ENCODE data around the gene ABCD4. TPM values are rescaled to one million over a fixed set of nuclear protein-coding genes. Genes with fewer than 3 reads are reported as not detected.
A peak's percentile ranks its signal among the peaks of the same experiment; 100 is the strongest.

Gene ABCD4
- total RNA-seq (2014; rRNA removed; shearing (Covaris generic)) (39.3 and 46.6 TPM in 2 replicates), total RNA-seq (2022) (74.7 and 80.5 TPM in 2 replicates), Bru-seq, nascent RNA (percentile 65 among the genes with signal in this experiment), BruChase-seq, experiment 1, labeled RNA remaining after a 6-hour chase (percentile 76 among the genes with signal in this experiment), BruChase-seq, experiment 2, labeled RNA remaining after a 2-hour chase (percentile 77 among the genes with signal in this experiment)
- long read RNA-seq, transcript ABCD4-218 (18 exons, 1,842 nt), result minor isoform, 10 of 78 reads
- long read RNA-seq, transcript ABCD4-201 (19 exons, 3,003 nt), result major isoform, 17 of 78 reads
- long read RNA-seq, partial matches to known transcripts, result 16 of 78 reads
- long read RNA-seq, other reads (novel, unspliced or antisense), result 34 of 78 reads

DNA sequence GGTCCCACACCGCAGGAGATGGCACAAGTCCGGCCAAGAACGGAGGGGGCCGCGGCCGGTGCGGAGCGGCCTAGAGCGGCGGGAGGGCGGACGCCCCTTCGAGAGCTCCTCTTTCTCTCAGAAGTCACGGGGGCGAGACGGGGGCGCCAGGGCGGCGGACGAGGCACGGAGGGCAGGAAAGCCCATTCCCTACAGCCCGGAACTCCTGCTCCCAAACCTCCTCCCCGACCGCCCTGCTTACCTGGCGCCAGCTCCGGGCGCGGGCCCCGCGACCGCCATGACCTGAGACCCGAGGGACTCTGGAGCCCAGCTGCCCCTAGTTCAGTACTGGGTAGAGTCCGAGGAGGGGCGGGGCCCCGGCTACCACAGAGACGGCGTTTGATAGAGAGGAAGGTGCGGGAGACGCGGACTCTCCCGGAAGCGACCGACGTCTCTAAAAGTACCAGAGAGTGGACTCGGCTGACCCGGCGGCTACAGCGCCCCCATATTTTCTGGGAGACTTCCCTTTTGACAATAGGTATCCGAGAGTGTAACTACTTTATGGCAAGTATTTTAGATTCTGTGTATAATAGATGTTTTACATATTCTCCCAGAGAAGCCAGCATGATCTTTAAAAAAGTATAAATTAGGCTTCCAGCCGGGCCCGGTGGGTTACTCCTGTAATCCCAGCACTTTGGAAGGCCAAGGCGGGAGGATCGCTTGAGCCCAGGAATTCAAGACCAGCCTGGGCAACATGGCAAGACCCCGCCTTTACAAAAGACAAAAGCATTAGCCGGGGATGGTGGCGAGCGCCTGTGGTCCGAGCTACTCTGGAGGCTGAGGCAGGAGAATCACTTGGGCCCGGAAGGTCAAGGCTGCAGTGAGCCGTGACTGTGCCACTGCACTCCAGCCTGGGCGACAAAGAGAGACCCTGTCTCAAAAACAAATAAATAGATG is at the start of gene ABCD4:
ABCD4 (minus strand) TSS at position 301 of the 936 bp plus-strand sequence; CDS start at position 279, 22 bp downstream.
- peaks cover 23% of the 10 kb centered on the region; the same call in 1 of the 2 replicates for H3K79me2 ChIP-seq (ENCODE audit: insufficient read depth, low read depth, low read length)
- H3K9me2 ChIP-seq (ENCODE audit: insufficient read depth, low read length), result no peaks in the 10 kb centered on the region
- intact Hi-C loops (cut with micrococcal nuclease; ENCODE audit: unreplicated experiment), result loop anchor here (2.0 kb wide), 1 partner anchor 98 kb away; no protein-coding TSS in a partner anchor
- TF ChIP-seq, protein P1, sequence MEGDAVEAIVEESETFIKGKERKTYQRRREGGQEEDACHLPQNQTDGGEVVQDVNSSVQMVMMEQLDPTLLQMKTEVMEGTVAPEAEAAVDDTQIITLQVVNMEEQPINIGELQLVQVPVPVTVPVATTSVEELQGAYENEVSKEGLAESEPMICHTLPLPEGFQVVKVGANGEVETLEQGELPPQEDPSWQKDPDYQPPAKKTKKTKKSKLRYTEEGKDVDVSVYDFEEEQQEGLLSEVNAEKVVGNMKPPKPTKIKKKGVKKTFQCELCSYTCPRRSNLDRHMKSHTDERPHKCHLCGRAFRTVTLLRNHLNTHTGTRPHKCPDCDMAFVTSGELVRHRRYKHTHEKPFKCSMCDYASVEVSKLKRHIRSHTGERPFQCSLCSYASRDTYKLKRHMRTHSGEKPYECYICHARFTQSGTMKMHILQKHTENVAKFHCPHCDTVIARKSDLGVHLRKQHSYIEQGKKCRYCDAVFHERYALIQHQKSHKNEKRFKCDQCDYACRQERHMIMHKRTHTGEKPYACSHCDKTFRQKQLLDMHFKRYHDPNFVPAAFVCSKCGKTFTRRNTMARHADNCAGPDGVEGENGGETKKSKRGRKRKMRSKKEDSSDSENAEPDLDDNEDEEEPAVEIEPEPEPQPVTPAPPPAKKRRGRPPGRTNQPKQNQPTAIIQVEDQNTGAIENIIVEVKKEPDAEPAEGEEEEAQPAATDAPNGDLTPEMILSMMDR (conservative IDR thresholded peaks at IDR 0.05; ENCODE audit: low read length), result peak; percentile 87
- no peak for TF ChIP-seq EZH2phosphoT487 (IDR thresholded peaks at IDR 0.05; ENCODE audit: borderline replicate concordance, low read depth, low read length)
- BruUV-seq (replicated peaks), result TSS peak; percentile 78
- peak within 1 kb of the TSS; percentile 98 for H2AFZ ChIP-seq (ENCODE audit: low read length)
- peak within 1 kb of the TSS; percentile 86 for H3K4me3 ChIP-seq (ENCODE audit: low read depth, low read length, poor library complexity, severe bottlenecking)
- H4K20me1 ChIP-seq (ENCODE audit: insufficient read depth, low read length), result no peaks in the 10 kb centered on the region
- peak within 1 kb of the TSS; percentile 81 for H3K4me2 ChIP-seq (ENCODE audit: low read length)
- H3K4me1 ChIP-seq (ENCODE audit: insufficient read depth, low read length, poor library complexity, severe bottlenecking), result peaks cover 16% of the 10 kb centered on the region
- peak within 1 kb of the TSS; percentile 66 for H3K27ac ChIP-seq (ENCODE audit: low read depth, low read length, poor library complexity, severe bottlenecking)
- ChIA-PET POLR2A (interaction anchor here (0.5 to 0.6 kb wide), 3 partner anchors 34 to 351 kb away, joined by 3 to 4 read pairs (median 3); no protein-coding TSS in a partner anchor), CTCF (ENCODE audit: unreplicated experiment) (no interaction called here)
- no peaks in the 10 kb centered on the region for H3K9me3 ChIP-seq (ENCODE audit: low read length)
- DNase-seq (ENCODE audit: low spot score), result peak; percentile 94
- H3K36me3 ChIP-seq (ENCODE audit: insufficient read depth, low read length), result peaks cover 13% of the 10 kb centered on the region; the same call in 1 of the 2 replicates

GRCh38 chr14:74350928-74351323 is 48.2 kb upstream of the ABCD4 start:
- no peak for TF ChIP-seq EZH2phosphoT487 (IDR thresholded peaks at IDR 0.05; ENCODE audit: borderline replicate concordance, low read depth, low read length)
- TF ChIP-seq, protein P1 (conservative IDR thresholded peaks at IDR 0.05; ENCODE audit: low read length), result no peak
- CTCF ChIA-PET (ENCODE audit: unreplicated experiment), result no interaction called here
- DNase-seq (ENCODE audit: low spot score), result no peak

More at GRCh38 chr14:74350928-74351323, 48.2 kb upstream of the ABCD4 start:
- Histone ChIP-seq H3K27ac (ENCODE audit: low read depth, low read length, poor library complexity, severe bottlenecking) (no peak overlapping the region), H3K4me3 (ENCODE audit: low read depth, low read length, poor library complexity, severe bottlenecking) (no peak overlapping the region), H3K4me2 (ENCODE audit: low read length) (no peak overlapping the region), H3K9me2 (ENCODE audit: insufficient read depth, low read length) (no peaks in the 10 kb centered on the region), H3K36me3 (ENCODE audit: insufficient read depth, low read length) (no peaks in the 10 kb centered on the region), H2AFZ (ENCODE audit: low read length) (no peak overlapping the region), H3K79me2 (ENCODE audit: insufficient read depth, low read depth, low read length) (no peaks in the 10 kb centered on the region), H4K20me1 (ENCODE audit: insufficient read depth, low read length) (no peaks in the 10 kb centered on the region), H3K4me1 (ENCODE audit: insufficient read depth, low read length, poor library complexity, severe bottlenecking) (no peaks in the 10 kb centered on the region), H3K9me3 (ENCODE audit: low read length) (no peaks in the 10 kb centered on the region)
- no TSS peak for BruUV-seq (replicated peaks)
- intact Hi-C loops (cut with micrococcal nuclease; ENCODE audit: unreplicated experiment), result no loop called here
- POLR2A ChIA-PET, result no interaction called here

All from OCI-LY7 (cell line).